G401.6 (cell line): ENCODE measurements around the gene SLAIN1.

ENCODE experiments used
- FAIRE-seq: peaks from 2 replicates; lab custom pipeline; 2012; peaks lifted over from hg19 to GRCh38; lab: Jason Lieb, UNC

Gene SLAIN1

DNA sequence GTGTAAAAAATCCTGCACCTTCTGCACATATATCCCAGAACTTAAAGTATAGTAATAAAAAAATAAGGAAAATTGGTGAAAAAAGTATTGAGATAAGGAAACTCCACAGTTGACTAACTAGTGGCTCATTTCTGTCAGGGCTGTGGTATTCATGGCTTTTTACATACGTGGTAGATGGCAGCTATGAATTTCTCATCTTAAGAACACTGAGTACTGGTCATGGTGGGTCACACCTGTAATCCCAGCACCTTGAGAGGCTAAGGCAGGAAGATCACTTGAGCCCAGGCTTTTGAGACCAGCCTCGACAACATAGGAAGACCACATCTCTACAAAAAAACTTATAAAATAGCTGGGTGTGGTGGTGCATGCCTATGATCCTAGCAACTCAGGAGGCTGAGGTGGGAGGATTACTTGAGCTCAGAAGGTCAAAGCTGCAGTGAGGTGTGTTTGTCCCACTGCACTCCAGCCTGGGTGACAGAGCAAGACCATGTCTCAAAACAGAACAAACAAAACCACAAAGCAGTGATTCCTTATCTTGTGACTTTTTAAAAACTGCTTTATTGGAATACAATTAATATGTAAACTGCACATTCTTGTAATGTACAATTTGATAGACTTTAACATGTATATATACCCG is 16.8 kb downstream of the SLAIN1 start:
- no peak for FAIRE-seq

- no peak for FAIRE-seq
These were observed 17.9 kb downstream of the SLAIN1 start for GRCh38 chr13:77715233-77715891.

GRCh38 chr13:77716692-77717091 is 19.2 kb downstream of the SLAIN1 start:
- FAIRE-seq = no peak

- no peak for FAIRE-seq
These were observed 20.0 kb downstream of the SLAIN1 start for GRCh38 chr13:77717508-77717907.

GRCh38 chr13:77719128-77719527 is 21.6 kb downstream of the SLAIN1 start:
- no peak for FAIRE-seq

DNA sequence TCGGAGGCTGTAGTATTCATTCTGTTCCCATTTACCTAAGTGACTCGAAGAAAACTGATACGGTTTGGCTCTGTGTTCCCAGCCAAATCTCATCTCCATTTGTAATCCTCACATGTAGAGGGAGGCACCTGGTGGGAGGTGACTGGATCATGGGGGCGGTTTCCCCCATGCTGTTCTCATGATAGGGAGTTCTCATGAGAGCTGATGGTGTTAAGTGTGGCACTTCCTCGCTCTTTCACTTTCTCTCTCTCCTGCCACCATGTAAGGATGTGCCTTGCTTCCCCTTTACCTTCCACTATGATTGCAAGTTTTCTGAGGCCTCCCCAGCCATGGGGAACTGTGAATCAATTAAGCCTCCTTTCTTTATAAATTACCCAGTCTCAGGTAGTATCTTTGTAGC is 23.5 kb downstream of the SLAIN1 start:
- FAIRE-seq = no peak

DNA sequence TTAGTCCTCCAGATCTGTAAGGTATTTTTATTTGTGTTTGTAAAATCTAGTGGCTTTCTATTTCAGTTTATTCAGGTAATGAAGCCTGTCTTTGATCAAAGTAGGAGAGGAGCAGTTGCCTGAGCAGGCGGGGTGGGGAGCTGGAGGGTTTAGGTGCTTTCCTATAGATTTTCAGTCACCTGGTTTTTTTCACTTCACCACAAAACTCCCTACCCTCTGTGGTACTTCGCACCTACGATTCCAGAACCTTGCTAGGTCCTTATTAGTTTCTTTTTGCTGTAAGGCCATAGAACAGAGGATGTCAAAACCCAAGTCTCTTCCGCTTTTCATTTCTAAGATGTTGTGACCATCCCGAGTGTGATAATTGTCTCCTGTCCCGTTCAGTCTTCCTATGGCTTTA is 26.6 kb downstream of the SLAIN1 start:
- no peak for FAIRE-seq

GRCh38 chr13:77725071-77725470 is 27.6 kb downstream of the SLAIN1 start:
- no peak for FAIRE-seq

- FAIRE-seq = no peak
These were observed 31.0 kb downstream of the SLAIN1 start for GRCh38 chr13:77728265-77729125.

DNA sequence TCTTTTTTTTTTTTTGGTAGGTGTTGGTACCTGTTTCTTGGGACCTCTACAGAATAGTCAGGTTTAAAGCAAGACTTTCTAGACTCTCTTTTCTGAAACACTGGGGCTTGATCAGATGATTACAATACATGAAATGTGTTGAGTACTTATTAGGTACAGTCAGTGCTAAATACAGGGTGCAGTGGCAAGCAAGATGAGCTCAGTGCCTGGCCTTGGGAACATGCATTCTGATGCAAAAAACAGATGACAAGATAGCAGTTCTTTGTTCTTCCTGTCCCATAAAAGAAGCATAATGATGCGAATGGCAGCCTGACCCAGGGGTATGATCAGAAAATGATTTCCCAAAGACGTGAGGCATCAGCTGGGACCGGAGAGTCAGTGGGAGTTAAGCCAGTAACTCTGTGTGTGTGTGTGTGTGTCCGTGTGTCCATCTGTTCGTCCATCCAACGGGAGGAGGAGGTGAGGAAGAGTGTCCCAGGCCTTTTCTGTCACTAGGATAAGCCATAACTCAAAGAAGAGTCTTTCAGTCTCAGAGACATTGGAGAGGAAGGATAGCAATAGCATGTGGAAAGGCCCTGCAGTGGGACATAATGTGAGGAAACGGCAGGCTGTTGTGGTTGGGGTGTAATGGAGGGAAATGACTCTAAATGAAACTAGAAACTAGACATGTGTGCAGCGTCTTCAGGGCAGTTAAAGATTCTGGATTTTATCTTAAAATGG is 32.2 kb downstream of the SLAIN1 start:
- no peak for FAIRE-seq

DNA sequence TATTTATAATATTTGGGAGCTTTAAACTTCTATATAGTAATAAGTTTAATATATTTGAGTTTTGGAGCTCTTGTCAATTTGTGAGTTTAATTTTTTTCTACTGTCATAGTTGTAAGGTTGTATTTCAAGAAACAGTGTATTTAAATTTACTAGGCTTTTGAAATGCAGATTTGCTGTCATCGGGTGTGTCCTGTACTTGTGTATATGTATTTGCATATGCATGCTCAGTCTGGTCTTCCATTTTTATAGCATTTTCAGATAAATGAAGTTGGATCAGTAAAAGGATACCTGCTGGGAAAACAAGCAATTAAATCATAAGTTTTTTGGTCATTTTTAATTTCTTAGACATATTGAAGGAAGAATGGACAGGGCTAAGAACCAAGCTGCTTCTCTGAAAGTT is 33.1 kb downstream of the SLAIN1 start:
- FAIRE-seq = no peak

GRCh38 chr13:77732287-77732686 is 34.8 kb downstream of the SLAIN1 start:
- FAIRE-seq = no peak

DNA sequence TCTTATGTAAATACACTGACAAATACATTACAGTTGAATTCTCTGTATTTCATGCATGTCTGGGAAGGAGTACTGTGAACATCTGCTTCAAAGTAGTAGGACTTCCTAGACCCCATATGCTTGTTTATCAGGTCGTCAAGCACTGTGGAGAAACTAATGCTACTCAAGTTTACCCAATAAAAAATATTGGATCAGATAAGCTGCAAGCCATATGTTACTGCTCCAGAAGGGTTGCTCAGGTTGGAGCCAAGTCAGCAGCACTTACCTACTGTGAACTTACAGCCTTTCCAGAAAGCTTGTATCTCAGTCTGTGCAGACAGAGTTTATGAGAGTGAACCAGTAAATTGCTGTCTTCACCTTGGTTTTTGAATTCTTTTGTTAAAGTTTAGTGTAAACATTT is 36.2 kb downstream of the SLAIN1 start:
- no peak for FAIRE-seq

DNA sequence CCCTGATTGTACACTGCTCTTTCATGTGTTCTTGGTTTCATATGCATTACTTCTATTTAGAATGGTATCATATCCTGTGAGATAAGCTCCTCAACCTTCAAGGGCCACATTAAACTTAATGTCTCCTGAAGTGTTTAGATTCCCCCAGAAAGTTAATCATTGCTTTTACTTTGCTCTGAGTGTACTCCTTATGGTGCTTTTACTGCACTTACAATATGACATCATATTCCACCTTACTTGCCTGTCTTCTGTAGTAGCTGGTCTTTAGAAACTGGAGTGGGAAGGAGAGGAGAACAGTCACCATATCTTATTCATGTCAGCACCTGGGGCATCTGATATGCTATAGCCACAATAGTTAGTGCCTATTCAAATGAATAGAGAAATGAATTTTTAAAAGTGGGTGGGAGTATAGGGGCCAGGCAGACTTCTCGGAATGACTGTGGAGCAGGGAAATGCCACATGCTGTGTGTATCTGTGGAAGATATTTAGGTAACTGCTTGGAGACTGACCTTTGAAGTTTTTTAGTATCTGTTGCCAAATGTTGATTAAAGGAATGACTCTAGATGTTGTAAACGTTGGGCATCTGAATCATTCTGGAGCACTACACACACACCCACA is 40.2 kb downstream of the SLAIN1 start:
- FAIRE-seq = no peak

GRCh38 chr13:77740097-77740735 is 42.7 kb downstream of the SLAIN1 start:
- no peak for FAIRE-seq

GRCh38 chr13:77740931-77741596 is 43.6 kb downstream of the SLAIN1 start:
- FAIRE-seq = no peak

DNA sequence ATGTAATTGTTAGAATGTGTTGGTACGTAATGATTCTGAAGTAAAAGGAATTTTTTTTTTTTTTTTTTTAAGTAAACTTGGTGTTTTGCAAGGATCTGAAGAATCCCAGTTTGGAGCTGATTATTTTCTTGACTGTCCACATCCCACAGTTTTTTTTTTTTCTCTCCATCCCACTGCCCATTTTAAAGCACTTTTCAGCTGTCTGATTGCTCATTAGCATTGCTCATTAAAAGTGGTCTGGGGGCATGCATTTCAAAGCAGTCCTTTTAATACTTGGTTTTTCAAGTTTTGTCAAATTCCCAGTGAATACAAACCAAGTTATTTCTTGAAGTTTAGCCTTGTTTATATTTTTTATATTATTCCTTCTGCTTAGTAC is 44.1 kb downstream of the SLAIN1 start:
- FAIRE-seq = no peak

DNA sequence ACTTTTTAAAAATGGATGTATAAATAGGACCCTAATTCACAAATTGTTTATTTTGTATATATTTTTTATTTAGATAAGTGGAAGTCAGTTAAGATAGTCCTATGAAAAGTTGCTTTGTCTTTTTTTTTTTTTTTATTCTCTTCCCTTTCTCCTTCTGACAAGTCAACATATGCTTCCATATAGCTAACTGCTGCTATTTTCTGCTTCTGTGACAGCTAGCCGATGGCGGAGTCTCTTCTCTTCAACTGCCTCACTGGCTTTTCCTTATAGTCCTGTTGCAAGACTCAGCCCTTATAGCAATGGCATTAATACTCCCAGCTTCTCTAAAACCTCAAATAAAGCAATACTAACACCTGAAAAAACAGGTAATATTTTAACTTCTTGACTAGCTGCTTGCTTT is 45.3 kb downstream of the SLAIN1 start:
- no peak for FAIRE-seq

DNA sequence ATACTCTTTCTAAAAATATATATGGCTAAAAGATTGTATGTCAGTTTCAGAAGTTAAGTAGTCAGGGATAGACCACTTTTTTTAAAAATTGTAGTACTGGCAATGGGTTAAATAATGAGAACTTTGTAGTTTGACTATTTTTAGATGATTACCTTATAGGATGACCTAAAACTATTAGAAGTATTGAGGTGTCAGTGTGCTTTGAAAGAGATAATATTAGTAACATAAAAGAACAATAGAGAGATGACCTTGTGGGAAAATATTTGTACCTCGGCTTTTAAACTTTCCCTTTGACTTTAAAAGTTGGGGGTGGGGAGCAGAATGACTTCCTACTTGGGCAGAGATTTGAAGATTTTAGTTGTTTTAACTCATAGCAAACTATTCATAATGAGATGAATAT is 48.3 kb downstream of the SLAIN1 start:
- no peak for FAIRE-seq

DNA sequence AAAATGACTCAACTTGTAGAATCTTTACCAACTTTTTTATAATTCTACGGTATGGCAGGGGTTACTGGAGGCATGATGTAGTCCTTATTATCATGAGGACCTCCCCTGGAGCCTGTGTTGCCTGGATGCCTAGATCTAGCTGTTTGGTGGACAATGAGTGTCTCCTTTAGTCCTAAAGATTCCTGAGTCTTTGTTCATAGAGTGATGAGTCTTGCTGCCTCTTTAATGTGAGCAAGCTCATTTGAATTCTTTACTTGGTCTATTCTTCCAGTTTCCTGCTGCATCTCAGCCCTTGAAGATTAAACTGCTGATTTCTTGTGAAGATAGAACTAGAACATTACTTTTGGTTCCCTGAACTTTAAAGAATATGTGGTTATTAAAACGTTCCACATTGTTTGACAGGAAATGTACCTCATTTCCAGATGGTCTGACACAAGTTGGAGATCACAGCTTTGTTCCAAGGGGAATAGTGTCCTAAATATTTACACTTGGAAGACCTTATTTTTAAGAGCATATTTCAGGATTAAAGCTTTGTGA is 51.9 kb downstream of the SLAIN1 start:
- no peak for FAIRE-seq
